SU-DHL-6 (cell line): ENCODE data around the gene EREG.

Experiments used
- EZH2phosphoT487 ChIP-seq: fragments of 200-600 bp; sonication (generic), shearing (Covaris generic); conservative IDR thresholded peaks from 2 replicates; pipeline ENCODE4 v1.6.1; 2018; ENCODE audit warnings: mild to moderate bottlenecking, antibody characterized with exemption, low read length, moderate library complexity, mixed read lengths
- TF ChIP-seq, protein P1 (sequence below): fragments of 200-600 bp; sonication (generic); IDR thresholded peaks from one replicate; pipeline ENCODE4 v1.5.1; 2017; ENCODE audit warnings: antibody characterized with exemption, mild to moderate bottlenecking, low read length, moderate library complexity; ENCODE audit not compliant: insufficient read depth, poor library complexity, severe bottlenecking

DNA sequence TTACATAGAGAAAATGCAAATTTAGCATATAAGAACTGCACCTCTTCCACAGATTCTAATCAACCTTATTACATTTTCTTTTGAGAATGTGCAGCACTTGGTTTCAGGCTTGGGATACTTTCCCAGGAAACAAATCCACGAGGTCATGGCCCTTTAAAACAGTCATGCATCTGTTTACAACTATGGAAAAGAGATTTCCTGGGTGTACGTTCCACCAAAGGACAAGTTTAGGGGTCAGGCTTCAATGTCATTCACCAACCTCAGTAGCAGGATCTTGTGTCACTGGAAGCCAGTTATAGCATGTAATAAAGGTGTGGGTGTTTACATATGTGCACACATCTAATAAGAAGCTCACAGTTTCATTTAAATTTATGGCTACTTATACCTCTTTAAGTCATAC, 30.7 kb downstream of the EREG start:
- TF ChIP-seq, protein P1, sequence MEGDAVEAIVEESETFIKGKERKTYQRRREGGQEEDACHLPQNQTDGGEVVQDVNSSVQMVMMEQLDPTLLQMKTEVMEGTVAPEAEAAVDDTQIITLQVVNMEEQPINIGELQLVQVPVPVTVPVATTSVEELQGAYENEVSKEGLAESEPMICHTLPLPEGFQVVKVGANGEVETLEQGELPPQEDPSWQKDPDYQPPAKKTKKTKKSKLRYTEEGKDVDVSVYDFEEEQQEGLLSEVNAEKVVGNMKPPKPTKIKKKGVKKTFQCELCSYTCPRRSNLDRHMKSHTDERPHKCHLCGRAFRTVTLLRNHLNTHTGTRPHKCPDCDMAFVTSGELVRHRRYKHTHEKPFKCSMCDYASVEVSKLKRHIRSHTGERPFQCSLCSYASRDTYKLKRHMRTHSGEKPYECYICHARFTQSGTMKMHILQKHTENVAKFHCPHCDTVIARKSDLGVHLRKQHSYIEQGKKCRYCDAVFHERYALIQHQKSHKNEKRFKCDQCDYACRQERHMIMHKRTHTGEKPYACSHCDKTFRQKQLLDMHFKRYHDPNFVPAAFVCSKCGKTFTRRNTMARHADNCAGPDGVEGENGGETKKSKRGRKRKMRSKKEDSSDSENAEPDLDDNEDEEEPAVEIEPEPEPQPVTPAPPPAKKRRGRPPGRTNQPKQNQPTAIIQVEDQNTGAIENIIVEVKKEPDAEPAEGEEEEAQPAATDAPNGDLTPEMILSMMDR = no peak
- TF ChIP-seq EZH2phosphoT487 = no peak
